AG08396 (cell line): Measurements from ENCODE around the gene RBP4.

Experiments
- DNase-seq: peaks from one replicate; pipeline ENCODE4 v3.0.0; 2012; ENCODE audit warnings: low spot score, mixed read lengths

Gene RBP4

GRCh38 chr10:93595378-93596161 is 5.5 kb downstream of the RBP4 start:
- no peak for DNase-seq

GRCh38 chr10:93594518-93594917 is 6.5 kb downstream of the RBP4 start:
- no peak for DNase-seq

DNA sequence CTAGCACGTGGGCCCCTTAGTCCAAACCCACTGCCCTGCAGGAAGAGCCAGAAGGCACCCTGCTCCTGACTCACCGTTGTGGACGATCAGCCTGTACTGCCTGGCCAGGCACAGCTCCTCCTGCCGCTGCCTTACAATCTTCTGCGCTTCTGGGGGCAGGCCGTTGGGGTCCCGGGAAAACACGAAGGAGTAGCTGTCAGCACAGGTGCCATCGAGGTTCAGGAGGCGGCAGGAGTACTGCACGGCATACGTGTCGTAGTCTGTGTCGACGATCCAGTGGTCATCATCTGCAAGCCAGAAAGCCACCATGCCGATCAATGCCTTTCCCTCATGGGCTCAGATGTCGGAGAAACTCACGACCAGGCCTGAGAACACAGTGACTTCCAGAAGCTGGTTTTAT is 7.3 kb downstream of the RBP4 start:
- DNase-seq = no peak

DNA sequence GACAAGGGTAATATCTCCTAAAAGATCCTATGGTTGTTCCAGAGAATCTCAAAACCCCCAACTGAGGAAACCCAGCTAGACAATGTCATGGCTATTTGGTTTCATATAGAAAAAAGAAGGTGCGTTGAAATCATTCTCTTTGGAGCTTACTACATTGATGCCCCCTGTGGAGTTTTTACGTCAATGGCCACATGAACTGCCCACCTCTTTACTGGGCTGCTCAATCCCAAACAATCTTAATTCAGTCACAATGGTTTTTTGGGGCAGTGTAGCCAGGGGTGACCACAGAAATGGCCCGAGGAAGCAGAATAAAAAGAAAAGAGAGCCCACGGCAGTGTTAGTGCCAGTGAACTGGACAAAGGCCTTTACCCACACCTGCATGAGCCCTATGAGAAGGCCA is 7.8 kb downstream of the RBP4 start:
- DNase-seq = no peak

GRCh38 chr10:93591065-93591808 is 9.8 kb downstream of the RBP4 start:
- DNase-seq = no peak

- no peak for DNase-seq
Observed at GRCh38 chr10:93590638-93591037, 10.4 kb downstream of the RBP4 start.

DNA sequence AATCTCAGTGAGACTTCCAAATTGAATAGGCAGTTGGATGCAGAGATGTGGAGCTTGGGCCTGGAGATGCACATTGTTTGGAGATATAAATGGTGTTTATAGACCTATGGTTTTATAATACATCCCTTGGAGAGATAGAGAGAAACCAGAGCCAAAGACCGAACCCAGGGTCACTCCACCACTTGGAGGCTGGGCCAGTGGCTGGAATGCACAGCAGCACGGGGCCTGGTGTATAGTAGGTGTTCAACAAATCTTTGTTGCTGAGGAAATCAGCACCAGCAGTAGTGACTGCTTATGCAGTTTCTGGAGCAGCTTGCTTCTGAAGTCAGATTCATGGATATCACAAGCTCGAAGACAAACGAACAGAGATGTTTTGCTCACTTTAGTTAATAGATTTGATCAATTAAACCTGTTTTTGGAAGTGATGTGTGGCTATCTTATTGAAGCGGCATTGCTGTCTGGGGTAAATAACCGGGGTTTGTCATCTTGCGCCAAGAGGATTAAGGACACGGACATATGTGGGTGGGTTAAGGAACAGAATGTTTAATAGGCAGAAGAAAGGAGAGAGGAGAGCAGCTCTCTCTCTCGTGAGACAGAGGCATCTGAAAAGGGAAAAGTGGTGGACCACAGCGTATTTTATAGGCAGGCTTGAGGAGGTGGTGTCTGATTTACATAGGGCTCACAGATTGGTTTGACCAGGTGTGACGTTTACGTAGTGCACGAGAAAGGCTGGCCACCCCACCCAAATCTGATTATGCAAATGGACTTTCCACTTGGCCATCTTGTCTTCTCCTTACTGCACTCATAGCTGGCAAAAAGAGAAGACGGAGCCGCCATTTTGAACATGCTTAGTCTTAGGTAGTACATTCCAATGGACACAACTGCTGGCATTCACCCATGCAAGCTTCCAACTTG is 11.1 kb downstream of the RBP4 start:
- DNase-seq = no peak

- no peak for DNase-seq
Observed at GRCh38 chr10:93584445-93584844, 16.6 kb downstream of the RBP4 start.

DNA sequence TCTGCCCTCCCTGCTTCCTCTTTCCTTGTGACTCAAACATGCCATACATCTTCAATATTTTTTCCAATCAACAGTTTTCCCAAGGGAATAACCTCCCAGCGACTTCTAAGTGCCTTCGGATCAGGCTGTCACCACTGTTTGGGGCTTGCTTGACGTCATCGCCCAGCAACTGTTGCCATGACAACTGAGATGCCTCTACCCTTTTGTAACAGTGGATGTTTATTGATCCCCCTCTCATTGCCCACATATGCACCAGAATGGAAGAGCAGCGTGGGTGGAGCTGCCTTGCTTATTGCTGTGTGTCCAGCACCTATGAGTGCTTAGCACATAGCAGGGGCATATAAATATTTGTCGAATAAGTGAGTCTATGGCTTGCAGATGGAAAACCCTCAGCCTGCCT is 20.2 kb downstream of the RBP4 start:
- DNase-seq = no peak

- no peak for DNase-seq
Observed at GRCh38 chr10:93579985-93580711, 20.9 kb downstream of the RBP4 start.

- no peak for DNase-seq
Observed at GRCh38 chr10:93579089-93579488, 21.9 kb downstream of the RBP4 start.

DNA sequence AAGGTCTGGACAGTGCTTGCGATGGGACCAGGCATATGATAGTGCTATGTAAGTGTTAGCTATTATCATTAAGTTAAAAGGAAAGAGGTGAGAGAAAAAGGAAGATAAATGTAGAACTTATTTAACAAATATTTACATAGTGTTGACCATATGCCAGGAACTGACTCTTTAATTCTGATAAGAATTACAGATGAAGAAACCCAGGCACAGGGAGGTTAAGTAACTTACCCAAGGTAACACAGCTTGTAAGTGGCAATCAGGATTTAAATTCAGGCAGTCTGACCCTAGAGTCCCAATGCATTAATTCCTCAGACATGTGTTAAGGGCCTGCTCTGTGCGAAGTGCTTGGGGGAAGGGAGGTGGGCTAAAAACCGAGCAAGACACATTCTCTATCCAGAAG is 23.5 kb downstream of the RBP4 start:
- DNase-seq = no peak

DNA sequence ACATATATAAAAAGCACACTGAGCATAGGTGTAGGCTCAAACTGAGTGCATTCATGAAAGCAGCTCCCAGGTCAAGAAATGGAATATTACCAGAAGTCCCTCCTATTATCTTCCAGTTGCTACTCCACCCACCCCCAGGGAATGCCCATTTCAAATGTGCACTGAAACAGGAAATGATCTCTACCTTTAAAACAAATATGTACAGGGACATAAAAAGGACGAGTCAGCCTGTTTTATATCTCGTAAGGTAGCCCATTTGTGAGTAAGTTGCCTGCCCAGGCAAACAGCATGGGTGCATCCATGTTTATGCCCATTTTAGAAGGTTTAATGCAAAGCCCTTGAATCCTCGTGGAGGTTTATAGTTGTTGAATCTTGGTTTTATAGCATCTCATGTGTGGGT is 24.1 kb downstream of the RBP4 start:
- no peak for DNase-seq

DNA sequence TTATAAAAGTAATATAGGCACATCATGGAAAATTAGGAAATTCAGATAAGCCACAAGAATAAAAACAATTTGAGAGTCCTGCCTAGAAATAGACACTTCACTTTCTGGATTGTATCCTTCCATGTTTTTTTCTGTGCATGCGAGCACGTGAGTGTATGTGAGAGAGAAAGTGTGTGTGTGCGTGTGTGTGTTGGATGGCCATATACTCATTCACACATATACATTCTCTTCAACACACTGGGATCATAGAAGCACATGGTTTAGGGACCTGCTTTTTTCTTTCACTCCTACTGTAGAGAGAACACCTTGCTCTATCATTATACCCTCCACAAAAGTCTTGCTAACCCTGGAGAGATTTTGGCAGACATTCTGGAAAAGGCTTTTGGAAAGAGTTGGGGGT is 27.1 kb downstream of the RBP4 start:
- no peak for DNase-seq

DNA sequence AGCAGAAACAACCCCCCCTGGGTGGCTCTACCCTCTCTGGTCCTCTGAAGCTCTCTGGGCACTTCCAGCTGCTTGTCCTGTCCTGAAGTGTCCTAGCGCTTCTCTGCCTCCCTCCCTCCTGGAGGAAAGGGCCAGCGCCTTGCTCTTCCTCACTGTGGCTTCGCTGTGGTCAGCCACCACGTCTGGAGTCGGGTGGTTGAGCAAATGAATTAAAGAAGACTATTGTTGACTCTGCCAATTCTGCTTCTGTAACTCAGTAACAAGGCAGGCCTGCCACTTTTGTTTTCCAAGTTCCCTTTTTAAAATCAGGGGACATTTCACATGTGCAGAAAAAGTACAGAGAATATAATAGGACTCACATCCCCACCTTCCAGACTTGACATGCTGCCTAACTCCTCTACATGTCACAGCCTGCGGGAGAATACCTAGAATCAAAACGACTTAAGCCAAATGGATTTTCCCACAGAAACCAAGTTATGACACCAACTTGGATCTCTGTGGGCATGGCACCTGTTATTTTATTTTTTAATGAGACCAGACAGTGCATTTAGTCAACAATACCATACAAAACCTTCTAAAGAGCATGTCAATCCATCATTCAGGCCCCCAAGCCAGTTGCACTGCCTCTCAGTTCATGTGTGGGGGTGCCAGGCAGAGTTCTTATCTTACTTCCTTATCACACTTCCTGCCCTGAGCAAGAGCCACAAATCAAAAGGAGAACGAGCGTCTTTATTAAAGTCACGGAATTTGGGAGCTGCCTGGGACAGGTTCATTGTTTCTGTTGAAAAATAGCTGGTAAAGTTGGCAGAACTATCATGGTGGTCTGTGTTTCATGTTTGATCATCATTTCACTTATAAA is 27.8 kb downstream of the RBP4 start:
- DNase-seq = no peak

DNA sequence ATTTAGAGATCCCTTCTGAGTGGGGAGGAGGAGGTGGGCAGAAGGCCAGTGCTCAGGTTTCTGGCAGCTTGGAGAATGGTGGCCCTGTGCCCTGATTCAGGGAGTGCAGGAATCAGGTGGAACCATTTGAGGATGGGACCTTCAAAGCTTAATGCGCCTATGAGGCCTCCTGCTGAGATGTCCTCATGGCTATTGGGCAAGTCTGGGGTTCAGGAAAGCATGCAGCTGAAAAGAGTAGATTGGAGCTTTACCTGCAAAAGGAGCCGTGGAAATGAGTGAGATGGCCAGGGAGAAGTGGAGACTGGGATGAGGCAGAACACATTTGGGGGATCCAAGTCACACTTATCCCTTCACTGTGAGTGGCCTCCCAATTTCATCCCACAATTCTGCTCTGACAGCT is 28.4 kb downstream of the RBP4 start:
- no peak for DNase-seq

GRCh38 chr10:93570383-93570782 is 30.7 kb downstream of the RBP4 start:
- DNase-seq = no peak

DNA sequence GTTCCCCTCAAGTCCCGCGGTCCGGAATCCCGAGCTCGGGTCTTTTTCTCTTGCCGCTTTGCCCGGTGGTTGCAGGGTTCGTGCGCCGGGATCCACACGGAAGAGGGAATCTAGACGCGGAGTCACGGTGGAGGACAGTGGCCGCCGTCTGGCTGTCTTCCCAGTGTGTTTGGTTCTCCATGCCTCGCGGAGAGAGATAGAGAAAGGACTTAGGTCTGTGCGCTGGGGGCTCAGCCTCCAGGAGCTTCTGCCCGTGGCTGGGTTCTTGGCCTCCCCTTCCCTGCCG is 33.0 kb downstream of the RBP4 start:
- DNase-seq = no peak

DNA sequence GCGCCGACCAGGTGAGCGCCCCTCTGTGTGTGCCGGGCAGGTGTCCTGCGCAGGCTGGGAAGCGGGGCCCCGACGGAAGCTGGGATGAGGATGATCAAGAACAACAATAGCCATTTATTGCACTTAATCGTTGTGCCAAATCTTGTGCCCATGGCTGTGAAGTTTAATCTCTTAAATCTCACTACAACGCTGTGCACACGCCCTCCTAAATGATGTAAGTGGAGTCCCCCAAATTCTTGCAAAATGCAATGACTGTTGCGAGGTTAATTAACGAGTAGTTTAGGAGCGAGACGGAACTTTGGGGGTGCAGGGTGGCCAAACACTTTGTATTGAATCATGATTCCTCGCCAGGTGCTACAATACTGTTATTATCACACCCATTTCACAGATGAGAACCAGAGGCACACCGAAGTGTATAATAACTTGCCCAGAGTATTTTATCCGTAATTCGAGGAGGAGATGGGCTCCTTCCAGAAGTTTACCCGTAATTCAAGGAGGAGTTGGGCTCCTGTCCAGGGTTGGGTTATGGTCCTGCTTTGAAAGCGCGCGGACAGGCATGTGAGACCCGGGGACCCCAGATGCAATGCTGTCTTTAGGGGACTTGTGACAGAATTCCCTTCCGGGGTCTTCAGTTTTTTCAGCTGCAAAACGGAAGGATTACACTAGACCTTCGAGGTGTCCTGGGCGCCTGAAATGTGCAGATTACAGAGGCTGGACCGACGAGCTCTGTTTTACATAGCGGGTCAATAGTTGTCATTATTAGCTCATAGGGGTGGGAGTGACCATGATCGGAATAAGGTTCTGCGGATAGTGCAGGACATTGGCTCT is 33.5 kb downstream of the RBP4 start:
- DNase-seq = no peak
